GM19452 (cell line): Measurements from ENCODE around the gene VARS2.
"Not testable (repeated sequence)": the region's sequence is repeated elsewhere in the genome, so short reads cannot be mapped to it uniquely, and the experiment has no call there.

Experiments
- ATAC-seq: cut with Tn5 transposase; IDR thresholded peaks from one replicate; pipeline ENCODE4 v1.9.1; 2021; ENCODE audit not compliant: unreplicated experiment

Gene VARS2

GRCh38 chr6:30960907-30961673, 47.1 kb downstream of the VARS2 start:
- ATAC-seq, result no peak

- ATAC-seq, result no peak
These were observed 48.7 kb downstream of the VARS2 start for GRCh38 chr6:30962716-30963115.

- no peak for ATAC-seq
These were observed 49.6 kb downstream of the VARS2 start for GRCh38 chr6:30963641-30964040.

GRCh38 chr6:30964075-30964474, 50.0 kb downstream of the VARS2 start:
- ATAC-seq, result no peak

GRCh38 chr6:30965140-30965601, 51.1 kb downstream of the VARS2 start:
- no peak for ATAC-seq

GRCh38 chr6:30966154-30966553, 52.1 kb downstream of the VARS2 start:
- no peak for ATAC-seq

- ATAC-seq, result not testable (repeated sequence)
These were observed 55.1 kb downstream of the VARS2 start for GRCh38 chr6:30969171-30969570.

GRCh38 chr6:30970946-30971345, 56.9 kb downstream of the VARS2 start:
- ATAC-seq, result no peak

GRCh38 chr6:30972816-30973215, 58.8 kb downstream of the VARS2 start:
- no peak for ATAC-seq

GRCh38 chr6:30974490-30975252, 60.6 kb downstream of the VARS2 start:
- ATAC-seq, result no peak
